ENCODE data around the gene DZIP1.
"Not testable (repeated sequence)": the region's sequence is repeated elsewhere in the genome, so short reads cannot be mapped to it uniquely, and the experiment has no call there.

The DZIP1 gene

DNA sequence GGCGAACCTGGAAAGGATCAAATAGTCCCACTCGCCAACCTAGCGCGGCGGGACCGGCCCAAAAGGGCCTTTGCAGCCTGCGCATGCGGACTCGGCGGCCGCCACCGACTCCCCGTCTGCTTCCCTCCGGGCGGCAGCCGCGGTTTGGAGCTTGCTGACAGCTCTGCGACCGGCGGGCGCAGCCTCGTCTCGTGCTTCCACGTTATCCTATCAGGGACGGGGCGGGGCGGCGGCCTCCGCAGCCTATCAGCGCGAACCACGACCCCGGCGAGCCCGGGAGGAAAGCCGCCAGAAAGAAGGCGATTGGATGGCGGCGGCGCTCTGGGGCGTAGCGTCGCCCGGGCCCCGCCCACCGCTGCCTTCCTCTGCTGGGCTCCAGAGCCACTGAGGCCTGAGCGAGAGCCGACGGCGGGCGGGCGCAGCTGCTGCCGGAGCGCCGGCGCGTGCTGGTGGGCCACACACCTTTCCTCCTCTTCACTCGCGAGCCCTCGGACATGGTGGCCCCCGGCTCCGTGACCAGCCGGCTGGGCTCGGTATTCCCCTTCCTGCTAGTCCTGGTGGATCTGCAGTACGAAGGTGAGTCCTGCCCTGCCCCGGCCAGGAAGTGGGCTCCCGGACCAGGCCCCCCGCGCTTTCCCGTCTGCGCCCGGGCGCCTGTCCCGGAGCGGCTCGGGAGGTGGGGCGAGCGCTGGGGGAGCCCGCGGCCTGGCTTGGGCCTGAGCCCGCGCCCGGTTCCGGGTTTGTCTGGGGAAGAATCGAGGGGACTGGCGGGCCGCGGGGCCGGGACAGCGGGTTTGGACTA, 32.5 kb upstream of the DZIP1 start, which contains the start of gene DNAJC3:
Gene DNAJC3, plus strand, starts transcription at position 378 of the 802 bp plus-strand sequence. Its CDS starts 117 bp downstream, at position 495.
- peak; percentile 98 for DNase-seq (ENCODE audit: low read depth)
- H3K4me3 ChIP-seq (ENCODE audit: low read length): peak within 1 kb of the TSS; percentile 90
- TF ChIP-seq CTCF (conservative IDR thresholded peaks at IDR 0.05; ENCODE audit: low read length): no peak

DNA sequence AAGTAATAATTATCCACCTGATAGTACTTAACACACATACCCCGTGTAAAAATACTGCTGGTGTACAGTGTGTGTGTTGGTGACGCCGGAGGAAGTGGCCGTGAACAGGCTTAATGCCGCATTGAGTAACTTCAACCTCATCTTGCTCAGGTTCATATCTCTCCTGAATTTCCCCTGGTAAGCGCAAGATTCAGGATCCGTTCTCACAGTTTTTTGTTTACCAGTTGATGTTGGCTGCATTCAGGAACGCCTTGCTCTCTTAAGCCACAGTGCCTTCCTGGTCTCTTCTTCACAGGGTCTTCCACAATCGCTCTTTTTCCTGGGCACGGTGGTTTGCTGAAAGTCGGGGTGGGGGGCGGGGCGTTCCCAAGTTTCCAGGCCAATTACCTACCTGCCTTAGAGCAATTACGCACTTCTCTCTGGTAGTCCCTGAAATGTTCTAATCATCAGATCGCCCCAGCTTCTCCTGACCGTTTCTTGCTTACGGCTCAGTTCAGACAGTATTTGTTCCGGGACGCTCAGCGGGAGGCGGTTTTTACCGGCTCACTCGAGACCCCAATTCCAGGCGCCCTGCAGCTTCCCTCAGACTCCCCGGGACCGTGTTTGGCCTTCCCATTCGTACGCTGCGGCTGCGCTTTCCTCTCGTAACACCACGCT, 31.7 kb upstream of the DZIP1 start:
- no peak for TF ChIP-seq CTCF (conservative IDR thresholded peaks at IDR 0.05; ENCODE audit: low read length)
- DNase-seq (ENCODE audit: low read depth): peak; percentile 41
- H3K4me3 ChIP-seq (ENCODE audit: low read length): peak overlapping the region; percentile 90

DNA sequence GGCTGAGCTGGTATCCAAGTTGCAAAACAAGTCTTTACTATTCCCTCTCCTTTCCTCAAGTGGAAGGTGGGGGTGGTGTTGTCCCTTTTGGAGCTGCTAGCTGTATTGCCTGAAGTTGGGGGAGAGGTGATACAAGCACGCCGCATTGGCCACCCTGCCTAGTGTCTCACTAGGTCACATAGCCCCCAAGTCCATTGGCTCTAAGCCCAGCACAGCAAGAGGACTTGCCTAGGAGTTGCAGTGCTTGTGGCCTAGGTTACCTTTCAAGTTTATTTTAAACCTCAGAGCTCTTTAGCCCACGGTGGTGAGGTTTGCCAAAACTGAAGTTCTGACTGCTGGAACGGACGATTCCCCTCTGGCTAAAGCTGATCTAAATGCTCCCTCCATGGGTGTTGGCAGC, 27.1 kb upstream of the DZIP1 start:
- DNase-seq (ENCODE audit: low read depth): no peak
- no peak for TF ChIP-seq CTCF (conservative IDR thresholded peaks at IDR 0.05; ENCODE audit: low read length)
- H3K4me3 ChIP-seq (ENCODE audit: low read length): no peak overlapping the region

GRCh38 chr13:95667235-95667634, 22.7 kb upstream of the DZIP1 start:
- H3K4me3 ChIP-seq (ENCODE audit: low read length); DNase-seq (ENCODE audit: low read depth): not testable (repeated sequence)

GRCh38 chr13:95660981-95661581, 16.6 kb upstream of the DZIP1 start:
- H3K4me3 ChIP-seq (ENCODE audit: low read length): no peak overlapping the region
- DNase-seq (ENCODE audit: low read depth): peak; percentile 54
- TF ChIP-seq CTCF (conservative IDR thresholded peaks at IDR 0.05; ENCODE audit: low read length): peak; percentile 80

- no peak for TF ChIP-seq CTCF (conservative IDR thresholded peaks at IDR 0.05; ENCODE audit: low read length)
- DNase-seq (ENCODE audit: low read depth): no peak
- H3K4me3 ChIP-seq (ENCODE audit: low read length): no peak overlapping the region
Measured at GRCh38 chr13:95659500-95659899, 15.0 kb upstream of the DZIP1 start.

- no peak for TF ChIP-seq CTCF (conservative IDR thresholded peaks at IDR 0.05; ENCODE audit: low read length)
- no peak for DNase-seq (ENCODE audit: low read depth)
- no peak overlapping the region for H3K4me3 ChIP-seq (ENCODE audit: low read length)
Measured at GRCh38 chr13:95656386-95657015, 12.0 kb upstream of the DZIP1 start.
